Measurements from ENCODE around the gene PACRG. TPM values are rescaled to one million over a fixed set of nuclear protein-coding genes. Genes with fewer than 3 reads are reported as not detected.

The PACRG gene
- total and polyA plus RNA-seq, 2 donors (not counting 3 experiments of a cell fraction or from before 2014, with no cell fraction given): 0.08 TPM; not detected in 1

DNA sequence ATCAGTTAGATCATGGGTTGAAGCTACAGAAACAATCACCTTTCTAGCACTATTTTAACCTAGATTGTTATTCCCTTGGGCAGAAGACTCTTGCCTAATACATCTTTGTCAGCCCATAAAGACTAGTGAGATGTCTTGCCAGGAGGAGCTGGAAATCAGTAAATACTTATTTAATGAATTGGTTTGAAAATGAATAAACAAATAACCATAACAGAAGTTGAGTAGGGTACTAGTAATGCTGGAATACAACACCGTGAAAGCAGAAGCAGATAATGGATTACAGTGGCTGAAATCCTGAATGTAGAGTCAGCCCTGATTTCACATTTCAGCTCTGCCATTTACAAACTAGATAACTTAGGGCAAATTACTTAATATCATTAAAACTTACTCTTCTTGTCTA, 236.1 kb downstream of the PACRG start:
- no TSS peak for BruUV-seq (replicated peaks)
- DNase-seq (ENCODE audit: low read depth, low spot score): no peak
- Histone ChIP-seq H3K9me3 (replicated peaks; ENCODE audit: control insufficient read depth, insufficient read depth, low read length) (peaks cover 3% of the 10 kb centered on the region), H3K4me1 (ENCODE audit: control insufficient read depth, extremely low read depth, insufficient read depth, low read length) (no peaks in the 10 kb centered on the region), H3K27ac (ENCODE audit: insufficient read depth, low read depth, low read length) (no peak overlapping the region), H4K20me1 (replicated peaks; ENCODE audit: control insufficient read depth, extremely low read depth, insufficient read depth, low read length) (no peaks in the 10 kb centered on the region), H3K4me2 (ENCODE audit: insufficient read depth, low read length) (no peak overlapping the region), H2AFZ (ENCODE audit: low read depth, low read length) (no peak overlapping the region), H3K4me3 (replicated peaks in 1 of 3; ENCODE audit: insufficient read depth in 1 of 3, low read depth in 1 of 3, low read length in 3 of 3) (no peak overlapping the region), H3K36me3 (ENCODE audit: control insufficient read depth in 2 of 2, extremely low read depth in 1 of 2, insufficient read depth in 2 of 2, low read length in 2 of 2) (no peaks in the 10 kb centered on the region), H3K27me3 (ENCODE audit: control insufficient read depth in 2 of 2, insufficient read depth in 2 of 2, low read length in 2 of 2) (no peaks in the 10 kb centered on the region), H3K9me1 (replicated peaks; ENCODE audit: control insufficient read depth, extremely low read depth, insufficient read depth, low read length) (no peaks in the 10 kb centered on the region), H3K9ac (replicated peaks; ENCODE audit: extremely low read depth, insufficient read depth, low read length) (no peak overlapping the region), H3K79me2 (ENCODE audit: control insufficient read depth, insufficient read depth, low read length) (no peaks in the 10 kb centered on the region)
- dilution Hi-C loops (cut with MboI; ENCODE audit: extremely low pct_ligation_motif_present, low sequenced_read_pairs) (no loop called here), intact Hi-C loops (cut with micrococcal nuclease) (no loop called here)
- FAIRE-seq: no peak
- ChIA-PET POLR2A (no interaction called here), CTCF (no interaction called here)
- TF ChIP-seq GATA2 (IDR thresholded peaks at IDR 0.05; ENCODE audit: insufficient read depth, insufficient read length, low read depth, low read length) (no peak), EZH2 (IDR thresholded peaks at IDR 0.05; ENCODE audit: borderline replicate concordance, low read depth, low read length, severe bottlenecking) (no peak), JUN (IDR thresholded peaks at IDR 0.05; ENCODE audit: borderline replicate concordance, insufficient read depth, insufficient read length, low read depth) (no peak), POLR2A (IDR thresholded peaks at IDR 0.05; ENCODE audit: low read depth, low read length) (no peak), FOS (IDR thresholded peaks at IDR 0.05; ENCODE audit: borderline replicate concordance, insufficient read depth, low read length) (no peak), MYC (IDR thresholded peaks at IDR 0.05; ENCODE audit: low read depth, low read length) (no peak)
- TF ChIP-seq, protein P1, sequence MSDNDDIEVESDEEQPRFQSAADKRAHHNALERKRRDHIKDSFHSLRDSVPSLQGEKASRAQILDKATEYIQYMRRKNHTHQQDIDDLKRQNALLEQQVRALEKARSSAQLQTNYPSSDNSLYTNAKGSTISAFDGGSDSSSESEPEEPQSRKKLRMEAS (IDR thresholded peaks at IDR 0.05; ENCODE audit: insufficient read depth, insufficient read length): no peak
- TF ChIP-seq, protein P2, sequence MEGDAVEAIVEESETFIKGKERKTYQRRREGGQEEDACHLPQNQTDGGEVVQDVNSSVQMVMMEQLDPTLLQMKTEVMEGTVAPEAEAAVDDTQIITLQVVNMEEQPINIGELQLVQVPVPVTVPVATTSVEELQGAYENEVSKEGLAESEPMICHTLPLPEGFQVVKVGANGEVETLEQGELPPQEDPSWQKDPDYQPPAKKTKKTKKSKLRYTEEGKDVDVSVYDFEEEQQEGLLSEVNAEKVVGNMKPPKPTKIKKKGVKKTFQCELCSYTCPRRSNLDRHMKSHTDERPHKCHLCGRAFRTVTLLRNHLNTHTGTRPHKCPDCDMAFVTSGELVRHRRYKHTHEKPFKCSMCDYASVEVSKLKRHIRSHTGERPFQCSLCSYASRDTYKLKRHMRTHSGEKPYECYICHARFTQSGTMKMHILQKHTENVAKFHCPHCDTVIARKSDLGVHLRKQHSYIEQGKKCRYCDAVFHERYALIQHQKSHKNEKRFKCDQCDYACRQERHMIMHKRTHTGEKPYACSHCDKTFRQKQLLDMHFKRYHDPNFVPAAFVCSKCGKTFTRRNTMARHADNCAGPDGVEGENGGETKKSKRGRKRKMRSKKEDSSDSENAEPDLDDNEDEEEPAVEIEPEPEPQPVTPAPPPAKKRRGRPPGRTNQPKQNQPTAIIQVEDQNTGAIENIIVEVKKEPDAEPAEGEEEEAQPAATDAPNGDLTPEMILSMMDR (IDR thresholded peaks at IDR 0.05; ENCODE audit: extremely low read depth in 1 of 2, insufficient read depth in 1 of 2, low read depth in 1 of 2, low read length in 2 of 2): no peak
